CD4-positive, alpha-beta memory T cell (primary cell): ENCODE results near the gene THSD7A. TPM values are rescaled to one million over a fixed set of nuclear protein-coding genes. Genes with fewer than 3 reads are reported as not detected.

Experiments used
- CTCF ChIA-PET: fragments of 350-600 bp; sonication (Branson Sonifier 250); formaldehyde crosslinking; loops from one replicate; lab custom pipeline; 2021; ENCODE audit warnings: inconsistent platforms; ENCODE audit not compliant: partially characterized antibody; lab: Charles Lee
- POLR2A ChIA-PET: fragments of 350-600 bp; sonication (Branson Sonifier 250); formaldehyde crosslinking; loops from one replicate; lab custom pipeline; 2021; ENCODE audit not compliant: partially characterized antibody; lab: Charles Lee
- DNase-seq, 5 donors: peaks; one replicate each; pipeline versions ENCODE4 v3.0.0 to v3.0.0-alpha.2; 2020 to 2022; ENCODE audit warnings: mixed read lengths in 1 of 5
- H3K27ac ChIP-seq: one replicate; pipeline ENCODE4 v1.7.0; 2013; ENCODE audit warnings: low read depth, low read length
- H3K27me3 ChIP-seq: 2 replicates; pipeline ENCODE4 v1.7.0; 2013; ENCODE audit warnings: mild to moderate bottlenecking, low read length, moderate library complexity; ENCODE audit not compliant: insufficient read depth
- H3K36me3 ChIP-seq: 2 replicates; pipeline ENCODE4 v1.7.0; 2013; ENCODE audit warnings: mild to moderate bottlenecking, low read length, moderate library complexity; ENCODE audit not compliant: insufficient read depth
- H3K4me1 ChIP-seq: 2 replicates; pipeline ENCODE4 v1.7.0; 2013; ENCODE audit warnings: mild to moderate bottlenecking, low read length, moderate library complexity; ENCODE audit not compliant: insufficient read depth
- H3K4me3 ChIP-seq, 2 donors: one replicate each; pipeline ENCODE4 v1.7.0; 2013; ENCODE audit warnings: low read length in 2 of 2, mild to moderate bottlenecking in 1 of 2
- H3K9me3 ChIP-seq, 2 donors: one replicate each; pipeline ENCODE4 v1.7.0; 2013; ENCODE audit warnings: low read length in 2 of 2, control low read depth in 1 of 2; ENCODE audit not compliant: control insufficient read depth in 1 of 2
- H3K27ac Mint-ChIP-seq, 7 donors: one replicate each; pipeline ENCODE4 v1.8.0; 2020 to 2021; ENCODE audit warnings: mixed read lengths in 7 of 7, mild to moderate bottlenecking in 6 of 7, inconsistent platforms in 3 of 7, moderate library complexity in 3 of 7
- H3K27me3 Mint-ChIP-seq, 2 donors: one replicate each; pipeline ENCODE4 v1.8.0; 2020 to 2021; ENCODE audit warnings: mixed read lengths in 2 of 2
- H3K36me3 Mint-ChIP-seq, 2 donors: one replicate each; pipeline ENCODE4 v1.8.0; 2020 to 2021; ENCODE audit warnings: mixed read lengths in 2 of 2, inconsistent platforms in 1 of 2, mild to moderate bottlenecking in 1 of 2
- H3K4me1 Mint-ChIP-seq, 4 donors: one replicate each; pipeline ENCODE4 v1.8.0; 2020 to 2021; ENCODE audit warnings: mixed read lengths in 4 of 4, mild to moderate bottlenecking in 1 of 4
- H3K4me3 Mint-ChIP-seq, 8 donors: one replicate each; pipeline ENCODE4 v1.8.0; 2020 to 2021; ENCODE audit warnings: mixed read lengths in 8 of 8, mild to moderate bottlenecking in 7 of 8, moderate library complexity in 6 of 8, inconsistent platforms in 3 of 8
- H3K9me3 Mint-ChIP-seq, 8 donors: one replicate each; pipeline ENCODE4 v1.8.0; 2020 to 2021; ENCODE audit warnings: mixed read lengths in 8 of 8, mild to moderate bottlenecking in 5 of 8, inconsistent platforms in 3 of 8, moderate library complexity in 1 of 8
- intact Hi-C: fragments of 100-400 bp; cut with micrococcal nuclease; formaldehyde crosslinking; loops from one replicate; pipeline ENCODE4 v1.15.1; 2023
- polyA plus RNA-seq, 2 donors: library from polyadenylated mRNA; unstranded; fragments of 300-500 nt; fragmentation: Illumina TruSeq; gene quantifications; one replicate each; pipeline ENCODE4 v1.2.3, GENCODE V29; 2021
- total RNA-seq, 2 experiments: library from RNA; stranded (reverse); gene quantifications; one replicate each; pipeline ENCODE4 v1.2.3, GENCODE V29; 2021

Gene THSD7A
- total and polyA plus RNA-seq, 4 experiments from 2014 or later = not detected

- Histone ChIP-seq H3K9me3 (no peaks in the 10 kb centered on the region), H3K27ac (no peak overlapping the region), H3K36me3 (no peaks in the 10 kb centered on the region), H3K4me1 (no peaks in the 10 kb centered on the region), H3K27me3 (no peaks in the 10 kb centered on the region), H3K4me3 (no peak overlapping the region)
- Mint-ChIP-seq H3K27me3 (no peaks in the 10 kb centered on the region), H3K4me1 (no peaks in the 10 kb centered on the region), H3K9me3 (peaks cover 0 to 3% (median 0%) of the 10 kb centered on the region in 8 donors), H3K4me3 (no peak overlapping the region), H3K36me3 (no peaks in the 10 kb centered on the region), H3K27ac (no peak overlapping the region)
- intact Hi-C loops = no loop called here
- ChIA-PET POLR2A (no interaction called here), CTCF (no interaction called here)
- no peak for DNase-seq
Observed at GRCh38 chr7:11665357-11665756, 166.6 kb downstream of the THSD7A start.

- no peaks in the 10 kb centered on the region for H3K4me1 Mint-ChIP-seq
Observed at GRCh38 chr7:11655642-11656041, 176.4 kb downstream of the THSD7A start.

GRCh38 chr7:11655163-11655562 is 176.8 kb downstream of the THSD7A start:
- CTCF ChIA-PET = no interaction called here

More at GRCh38 chr7:11655642-11656041, 176.4 kb downstream of the THSD7A start:
- H3K27ac Mint-ChIP-seq = no peak overlapping the region
- Histone ChIP-seq H3K9me3 (no peaks in the 10 kb centered on the region), H3K27me3 (no peaks in the 10 kb centered on the region), H3K4me1 (no peaks in the 10 kb centered on the region), H3K36me3 (no peaks in the 10 kb centered on the region), H3K4me3 (no peak overlapping the region), H3K27ac (no peak overlapping the region)
- ChIA-PET POLR2A (no interaction called here), CTCF (no interaction called here)
- H3K27me3 Mint-ChIP-seq = no peaks in the 10 kb centered on the region
- no peak for DNase-seq
- H3K4me3 Mint-ChIP-seq = no peak overlapping the region
- no peaks in the 10 kb centered on the region for H3K9me3 Mint-ChIP-seq
- H3K36me3 Mint-ChIP-seq = no peaks in the 10 kb centered on the region
- intact Hi-C loops = no loop called here

GRCh38 chr7:11650500-11650899 is 181.5 kb downstream of the THSD7A start:
- intact Hi-C loops = no loop called here

More at GRCh38 chr7:11655163-11655562, 176.8 kb downstream of the THSD7A start:
- no peaks in the 10 kb centered on the region for H3K36me3 Mint-ChIP-seq
- no peaks in the 10 kb centered on the region for H3K27me3 ChIP-seq
- no peak overlapping the region for H3K4me3 Mint-ChIP-seq
- no peaks in the 10 kb centered on the region for H3K9me3 ChIP-seq
- no peak for DNase-seq
- intact Hi-C loops = no loop called here
- H3K27me3 Mint-ChIP-seq = no peaks in the 10 kb centered on the region
- H3K36me3 ChIP-seq = no peaks in the 10 kb centered on the region
- no peak overlapping the region for H3K27ac ChIP-seq
- no peaks in the 10 kb centered on the region for H3K9me3 Mint-ChIP-seq
- H3K4me1 Mint-ChIP-seq = no peaks in the 10 kb centered on the region
- H3K4me3 ChIP-seq = no peak overlapping the region
- POLR2A ChIA-PET = no interaction called here
- H3K4me1 ChIP-seq = no peaks in the 10 kb centered on the region
- no peak overlapping the region for H3K27ac Mint-ChIP-seq

GRCh38 chr7:11650030-11650429 is 182.0 kb downstream of the THSD7A start:
- H3K27ac Mint-ChIP-seq = no peak overlapping the region
- ChIA-PET POLR2A (no interaction called here), CTCF (no interaction called here)
- Histone ChIP-seq H3K4me3 (no peak overlapping the region), H3K4me1 (no peaks in the 10 kb centered on the region), H3K27me3 (no peaks in the 10 kb centered on the region), H3K36me3 (no peaks in the 10 kb centered on the region), H3K9me3 (no peaks in the 10 kb centered on the region), H3K27ac (no peak overlapping the region)
- no peaks in the 10 kb centered on the region for H3K27me3 Mint-ChIP-seq
- H3K9me3 Mint-ChIP-seq = no peaks in the 10 kb centered on the region
- H3K4me3 Mint-ChIP-seq = no peak overlapping the region
- H3K36me3 Mint-ChIP-seq = no peaks in the 10 kb centered on the region
- no peak for DNase-seq
- intact Hi-C loops = no loop called here
- H3K4me1 Mint-ChIP-seq = no peaks in the 10 kb centered on the region

More at GRCh38 chr7:11650500-11650899, 181.5 kb downstream of the THSD7A start:
- no peaks in the 10 kb centered on the region for H3K36me3 ChIP-seq
- H3K9me3 ChIP-seq = no peaks in the 10 kb centered on the region
- no peaks in the 10 kb centered on the region for H3K4me1 Mint-ChIP-seq
- H3K9me3 Mint-ChIP-seq = no peaks in the 10 kb centered on the region
- H3K27ac ChIP-seq = no peak overlapping the region
- H3K4me3 ChIP-seq = no peak overlapping the region
- POLR2A ChIA-PET = no interaction called here
- H3K4me3 Mint-ChIP-seq = no peak overlapping the region
- H3K27me3 ChIP-seq = no peaks in the 10 kb centered on the region
- no peaks in the 10 kb centered on the region for H3K27me3 Mint-ChIP-seq
- H3K4me1 ChIP-seq = no peaks in the 10 kb centered on the region
- no peak for DNase-seq
- CTCF ChIA-PET = no interaction called here
- H3K27ac Mint-ChIP-seq = no peak overlapping the region
- H3K36me3 Mint-ChIP-seq = no peaks in the 10 kb centered on the region

GRCh38 chr7:11648980-11649379 is 183.0 kb downstream of the THSD7A start:
- Mint-ChIP-seq H3K9me3 (no peaks in the 10 kb centered on the region), H3K4me3 (no peak overlapping the region), H3K27ac (no peak overlapping the region), H3K4me1 (no peaks in the 10 kb centered on the region), H3K27me3 (no peaks in the 10 kb centered on the region), H3K36me3 (no peaks in the 10 kb centered on the region)
- no peaks in the 10 kb centered on the region for H3K4me1 ChIP-seq
- H3K4me3 ChIP-seq = no peak overlapping the region
- CTCF ChIA-PET = no interaction called here
- no peaks in the 10 kb centered on the region for H3K36me3 ChIP-seq
- DNase-seq = no peak
- no peak overlapping the region for H3K27ac ChIP-seq
- H3K9me3 ChIP-seq = no peaks in the 10 kb centered on the region
- POLR2A ChIA-PET = no interaction called here
- intact Hi-C loops = no loop called here
- H3K27me3 ChIP-seq = no peaks in the 10 kb centered on the region

GRCh38 chr7:11648101-11648500 is 183.9 kb downstream of the THSD7A start:
- no peaks in the 10 kb centered on the region for H3K9me3 Mint-ChIP-seq

GRCh38 chr7:11642841-11643240 is 189.2 kb downstream of the THSD7A start:
- no peaks in the 10 kb centered on the region for H3K36me3 Mint-ChIP-seq
- no peaks in the 10 kb centered on the region for H3K4me1 Mint-ChIP-seq
- H3K4me3 ChIP-seq = no peak overlapping the region
- no peak overlapping the region for H3K27ac Mint-ChIP-seq
- no peak overlapping the region for H3K27ac ChIP-seq
- no peaks in the 10 kb centered on the region for H3K36me3 ChIP-seq
- ChIA-PET CTCF (no interaction called here), POLR2A (no interaction called here)
- H3K27me3 Mint-ChIP-seq = no peaks in the 10 kb centered on the region
- H3K4me1 ChIP-seq = no peaks in the 10 kb centered on the region
- no peaks in the 10 kb centered on the region for H3K9me3 Mint-ChIP-seq
- no peaks in the 10 kb centered on the region for H3K27me3 ChIP-seq
- no peak overlapping the region for H3K4me3 Mint-ChIP-seq
- intact Hi-C loops = no loop called here
- DNase-seq = no peak
- no peaks in the 10 kb centered on the region for H3K9me3 ChIP-seq

More at GRCh38 chr7:11648101-11648500, 183.9 kb downstream of the THSD7A start:
- H3K27ac ChIP-seq = no peak overlapping the region
- intact Hi-C loops = no loop called here
- H3K4me3 Mint-ChIP-seq = no peak overlapping the region
- POLR2A ChIA-PET = no interaction called here
- H3K27me3 ChIP-seq = no peaks in the 10 kb centered on the region
- no peaks in the 10 kb centered on the region for H3K27me3 Mint-ChIP-seq
- no peaks in the 10 kb centered on the region for H3K4me1 ChIP-seq
- CTCF ChIA-PET = no interaction called here
- H3K4me1 Mint-ChIP-seq = no peaks in the 10 kb centered on the region
- no peaks in the 10 kb centered on the region for H3K9me3 ChIP-seq
- H3K36me3 ChIP-seq = no peaks in the 10 kb centered on the region
- H3K36me3 Mint-ChIP-seq = no peaks in the 10 kb centered on the region
- DNase-seq = no peak
- H3K27ac Mint-ChIP-seq = no peak overlapping the region
- no peak overlapping the region for H3K4me3 ChIP-seq
